Stimulated activated memory B cell treated with anti-CD40 and anti-IgM and Interleukin-4, amounts not matched to agents 10 μg/mL and 1 μg/mL and 100 μg/mL, for 72 hours (primary cell): ENCODE measurements around the gene ELFN2.

Source experiments
- ATAC-seq: fragments of 150-1000 bp; cut with Tn5 transposase; 2 replicates; pipeline ENCODE4 v1.10.0; 2021
- H3K27ac Mint-ChIP-seq: one replicate; pipeline ENCODE4 v1.8.0; 2022; ENCODE audit warnings: mild to moderate bottlenecking, mixed read lengths
- H3K27me3 Mint-ChIP-seq: one replicate; pipeline ENCODE4 v1.8.0; 2022; ENCODE audit warnings: mixed read lengths
- H3K36me3 Mint-ChIP-seq: one replicate; pipeline ENCODE4 v1.8.0; 2022; ENCODE audit warnings: mixed read lengths
- H3K4me1 Mint-ChIP-seq: one replicate; pipeline ENCODE4 v1.8.0; 2022; ENCODE audit warnings: mixed read lengths
- H3K4me3 Mint-ChIP-seq: one replicate; pipeline ENCODE4 v1.8.0; 2022; ENCODE audit warnings: mild to moderate bottlenecking, moderate library complexity, mixed read lengths
- H3K9me3 Mint-ChIP-seq: one replicate; pipeline ENCODE4 v1.8.0; 2022; ENCODE audit warnings: mixed read lengths

ELFN2 gene

DNA sequence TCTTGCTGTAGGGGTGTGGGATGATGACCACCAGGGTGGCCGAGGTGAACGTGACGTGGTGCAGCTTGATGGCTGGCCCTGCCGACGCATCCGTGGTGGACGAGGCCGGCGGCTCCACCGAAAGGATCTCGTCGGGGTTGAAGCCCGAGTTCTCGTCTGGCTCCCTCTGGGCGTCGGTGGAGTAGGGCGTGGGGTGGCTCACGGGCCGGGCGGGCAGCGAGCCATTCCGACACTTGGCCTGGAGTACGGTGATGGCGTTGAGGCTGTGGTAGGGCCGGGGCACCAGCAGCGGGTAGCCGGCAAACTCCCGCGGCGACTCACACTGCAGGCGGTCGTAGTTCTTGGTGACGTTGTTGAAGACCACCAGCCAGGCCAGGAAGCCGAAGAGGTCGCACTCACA is 52.7 kb downstream of the ELFN2 start:
- Mint-ChIP-seq H3K27ac (no peak overlapping the region), H3K27me3 (peaks cover 70% of the 10 kb centered on the region), H3K36me3 (no peaks in the 10 kb centered on the region), H3K4me1 (peaks cover 38% of the 10 kb centered on the region), H3K9me3 (no peaks in the 10 kb centered on the region), H3K4me3 (no peak overlapping the region)
- ATAC-seq, result no peak

- peaks cover 29% of the 10 kb centered on the region for H3K4me1 Mint-ChIP-seq
- ATAC-seq, result no peak
- H3K36me3 Mint-ChIP-seq, result no peaks in the 10 kb centered on the region
- no peak overlapping the region for H3K4me3 Mint-ChIP-seq
- no peak overlapping the region for H3K27ac Mint-ChIP-seq
- peaks cover 59% of the 10 kb centered on the region for H3K27me3 Mint-ChIP-seq
- H3K9me3 Mint-ChIP-seq, result no peaks in the 10 kb centered on the region
Measured at GRCh38 chr22:37373451-37373850, 53.8 kb downstream of the ELFN2 start.

GRCh38 chr22:37371911-37372310 is 55.4 kb downstream of the ELFN2 start:
- H3K27me3 Mint-ChIP-seq, result peaks cover 57% of the 10 kb centered on the region
- H3K4me3 Mint-ChIP-seq, result no peak overlapping the region
- ATAC-seq, result no peak
- H3K36me3 Mint-ChIP-seq, result no peaks in the 10 kb centered on the region
- peaks cover 17% of the 10 kb centered on the region for H3K4me1 Mint-ChIP-seq
- no peaks in the 10 kb centered on the region for H3K9me3 Mint-ChIP-seq
- H3K27ac Mint-ChIP-seq, result no peak overlapping the region

DNA sequence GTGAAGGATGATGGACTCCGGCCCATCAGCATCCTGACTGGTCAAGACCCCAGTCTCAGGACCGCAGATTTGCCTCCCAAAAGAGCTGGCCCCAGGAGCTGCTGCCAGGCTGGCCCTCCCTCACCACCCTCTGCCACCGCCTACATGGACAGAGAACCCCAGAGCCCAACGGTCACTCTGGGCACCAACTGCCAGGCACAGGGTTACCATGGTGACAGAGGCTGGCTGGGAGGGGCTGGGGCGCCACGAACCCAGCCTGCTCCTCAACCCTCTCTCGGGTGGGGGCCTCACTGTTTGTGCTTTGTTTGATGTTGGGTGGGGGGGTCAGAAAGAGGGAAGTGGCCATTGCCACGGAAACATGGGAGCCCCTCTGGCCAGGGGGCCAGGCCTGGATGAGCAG is 55.8 kb downstream of the ELFN2 start:
- no peak for ATAC-seq
- Mint-ChIP-seq H3K4me3 (no peak overlapping the region), H3K27me3 (peaks cover 57% of the 10 kb centered on the region), H3K36me3 (no peaks in the 10 kb centered on the region), H3K9me3 (no peaks in the 10 kb centered on the region), H3K4me1 (peaks cover 20% of the 10 kb centered on the region), H3K27ac (no peak overlapping the region)

- peaks cover 46% of the 10 kb centered on the region for H3K27me3 Mint-ChIP-seq
- H3K4me3 Mint-ChIP-seq, result no peak overlapping the region
- no peaks in the 10 kb centered on the region for H3K36me3 Mint-ChIP-seq
- peaks cover 31% of the 10 kb centered on the region for H3K4me1 Mint-ChIP-seq
- H3K27ac Mint-ChIP-seq, result peak overlapping the region; percentile 59
- peak; percentile 43 for ATAC-seq
- H3K9me3 Mint-ChIP-seq, result no peaks in the 10 kb centered on the region
Measured at GRCh38 chr22:37370306-37370979, 56.8 kb downstream of the ELFN2 start.

GRCh38 chr22:37369483-37369882 is 57.8 kb downstream of the ELFN2 start:
- no peaks in the 10 kb centered on the region for H3K9me3 Mint-ChIP-seq
- no peak overlapping the region for H3K4me3 Mint-ChIP-seq
- H3K27me3 Mint-ChIP-seq, result peaks cover 45% of the 10 kb centered on the region
- no peaks in the 10 kb centered on the region for H3K36me3 Mint-ChIP-seq
- ATAC-seq, result no peak
- H3K4me1 Mint-ChIP-seq, result peaks cover 36% of the 10 kb centered on the region
- no peak overlapping the region for H3K27ac Mint-ChIP-seq

DNA sequence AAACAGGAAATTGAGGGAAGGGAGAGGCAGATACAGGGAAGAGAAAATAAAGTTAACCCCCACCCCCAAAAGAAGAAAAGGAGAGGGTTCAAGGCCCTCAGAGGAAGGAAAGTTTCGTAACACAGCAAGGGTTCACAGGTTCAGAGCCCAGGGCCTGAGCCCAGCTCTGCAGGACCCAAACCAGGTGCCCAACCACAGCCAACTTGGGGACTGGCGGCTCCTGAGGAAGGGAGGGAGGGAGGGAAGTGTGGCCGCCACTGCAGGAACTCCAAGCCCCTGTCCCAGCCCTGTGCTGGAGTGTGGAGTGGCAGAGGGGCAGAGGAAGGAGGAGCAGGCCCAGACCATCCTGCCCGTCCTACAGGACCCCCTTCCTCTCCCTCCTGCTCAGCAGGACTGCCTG is 59.2 kb downstream of the ELFN2 start:
- ATAC-seq, result no peak
- Mint-ChIP-seq H3K27me3 (peaks cover 45% of the 10 kb centered on the region), H3K4me1 (peaks cover 36% of the 10 kb centered on the region), H3K27ac (no peak overlapping the region), H3K4me3 (no peak overlapping the region), H3K36me3 (no peaks in the 10 kb centered on the region), H3K9me3 (no peaks in the 10 kb centered on the region)

- H3K4me1 Mint-ChIP-seq, result peaks cover 36% of the 10 kb centered on the region
- no peak overlapping the region for H3K4me3 Mint-ChIP-seq
- H3K9me3 Mint-ChIP-seq, result no peaks in the 10 kb centered on the region
- H3K36me3 Mint-ChIP-seq, result no peaks in the 10 kb centered on the region
- ATAC-seq, result no peak
- no peak overlapping the region for H3K27ac Mint-ChIP-seq
- peaks cover 46% of the 10 kb centered on the region for H3K27me3 Mint-ChIP-seq
Measured at GRCh38 chr22:37366601-37367000, 60.7 kb downstream of the ELFN2 start.

DNA sequence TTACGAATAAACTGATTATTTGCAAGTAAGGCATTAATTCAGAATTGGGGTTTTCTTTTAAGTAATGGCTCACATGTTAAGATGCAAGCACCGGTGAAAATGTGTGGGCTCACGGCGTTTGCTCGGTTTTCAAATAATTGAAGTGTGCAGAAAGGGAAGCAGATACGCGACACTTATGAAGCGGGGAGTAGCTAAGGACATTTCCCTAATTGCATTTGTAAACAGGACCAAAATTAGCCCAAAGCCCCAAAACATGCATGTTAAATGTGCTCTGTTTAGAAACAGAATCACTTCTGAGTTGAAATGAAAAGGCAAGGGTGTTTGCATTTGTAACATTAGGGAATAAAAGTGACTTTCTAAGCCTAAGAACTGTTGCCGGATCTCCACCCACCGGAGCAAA is 61.3 kb downstream of the ELFN2 start:
- H3K36me3 Mint-ChIP-seq, result no peaks in the 10 kb centered on the region
- H3K27me3 Mint-ChIP-seq, result peaks cover 50% of the 10 kb centered on the region
- H3K27ac Mint-ChIP-seq, result no peak overlapping the region
- ATAC-seq, result no peak
- H3K4me3 Mint-ChIP-seq, result no peak overlapping the region
- H3K9me3 Mint-ChIP-seq, result no peaks in the 10 kb centered on the region
- H3K4me1 Mint-ChIP-seq, result peaks cover 32% of the 10 kb centered on the region

- Mint-ChIP-seq H3K9me3 (no peaks in the 10 kb centered on the region), H3K36me3 (no peaks in the 10 kb centered on the region), H3K27ac (no peak overlapping the region), H3K4me3 (no peak overlapping the region), H3K4me1 (peaks cover 19% of the 10 kb centered on the region), H3K27me3 (peaks cover 53% of the 10 kb centered on the region)
- ATAC-seq, result no peak
Measured at GRCh38 chr22:37363261-37363992, 63.9 kb downstream of the ELFN2 start.

GRCh38 chr22:37362621-37363020 is 64.7 kb downstream of the ELFN2 start:
- Mint-ChIP-seq H3K9me3 (no peaks in the 10 kb centered on the region), H3K4me3 (no peak overlapping the region), H3K4me1 (peaks cover 19% of the 10 kb centered on the region), H3K27ac (no peak overlapping the region), H3K36me3 (no peaks in the 10 kb centered on the region), H3K27me3 (peaks cover 53% of the 10 kb centered on the region)
- no peak for ATAC-seq

- Mint-ChIP-seq H3K4me1 (no peaks in the 10 kb centered on the region), H3K4me3 (no peak overlapping the region), H3K27me3 (peaks cover 38% of the 10 kb centered on the region), H3K36me3 (no peaks in the 10 kb centered on the region), H3K27ac (no peak overlapping the region), H3K9me3 (no peaks in the 10 kb centered on the region)
- ATAC-seq, result no peak
Measured at GRCh38 chr22:37358917-37359316, 68.4 kb downstream of the ELFN2 start.

DNA sequence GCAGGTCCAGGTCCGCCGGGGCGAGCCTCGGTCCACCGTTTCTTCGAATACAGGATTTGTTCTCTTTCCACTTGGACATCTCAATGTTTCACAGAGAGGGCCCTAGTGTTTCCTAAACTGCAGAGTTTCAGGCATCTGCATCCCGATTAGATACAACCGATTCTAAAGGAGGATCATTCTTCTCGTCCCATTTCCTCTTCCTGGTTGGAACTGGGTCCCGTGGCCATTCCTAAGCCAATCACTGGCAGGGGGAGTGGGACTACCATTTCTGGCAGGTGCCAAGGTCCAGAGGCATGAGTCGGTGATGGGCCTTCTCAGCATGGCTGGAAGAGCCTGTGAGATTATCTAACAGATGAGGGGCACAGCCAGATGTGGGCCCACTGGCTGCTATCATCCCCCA is 68.9 kb downstream of the ELFN2 start:
- H3K4me1 Mint-ChIP-seq, result no peaks in the 10 kb centered on the region

DNA sequence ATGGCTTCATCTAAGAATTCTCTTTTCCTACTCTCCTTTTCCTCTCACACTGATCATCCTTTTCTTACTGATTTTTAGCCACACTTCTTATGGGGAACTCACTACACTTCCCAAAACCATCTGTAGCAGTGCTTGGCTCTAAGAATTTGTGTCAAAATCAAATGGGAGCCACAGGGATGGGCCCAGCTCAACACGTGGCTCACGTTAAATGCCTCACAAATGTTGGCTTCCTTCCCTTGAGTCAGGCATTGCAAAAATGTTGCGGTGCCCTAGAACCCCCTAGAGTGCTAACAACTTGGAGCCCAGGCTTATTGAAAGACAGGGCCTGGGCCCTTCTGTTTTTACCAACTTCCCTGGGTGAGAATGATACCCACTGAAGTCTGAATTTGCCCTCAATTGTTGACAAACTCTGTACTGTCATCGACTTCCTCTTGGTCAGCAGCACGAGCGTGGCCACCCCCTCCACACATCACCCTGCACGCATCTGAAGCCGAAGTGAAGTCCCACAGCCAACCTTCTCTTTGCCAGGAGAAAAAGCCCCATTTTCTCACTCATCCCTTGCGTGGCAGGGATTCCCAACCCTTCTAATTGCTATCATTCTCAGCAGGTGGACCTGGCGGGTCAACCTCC is 69.7 kb downstream of the ELFN2 start:
- Mint-ChIP-seq H3K9me3 (no peaks in the 10 kb centered on the region), H3K27ac (no peak overlapping the region)
- no peak for ATAC-seq

More for the DNA sequence above, 68.9 kb downstream of the ELFN2 start:
- ATAC-seq, result no peak
- Mint-ChIP-seq H3K9me3 (no peaks in the 10 kb centered on the region), H3K27ac (no peak overlapping the region), H3K27me3 (peaks cover 33% of the 10 kb centered on the region), H3K36me3 (no peaks in the 10 kb centered on the region), H3K4me3 (no peak overlapping the region)

GRCh38 chr22:37356922-37357321 is 70.4 kb downstream of the ELFN2 start:
- Mint-ChIP-seq H3K27ac (no peak overlapping the region), H3K9me3 (no peaks in the 10 kb centered on the region), H3K27me3 (peaks cover 38% of the 10 kb centered on the region), H3K4me3 (no peak overlapping the region), H3K4me1 (no peaks in the 10 kb centered on the region), H3K36me3 (no peaks in the 10 kb centered on the region)
- ATAC-seq, result no peak

More for the DNA sequence above, 69.7 kb downstream of the ELFN2 start:
- H3K36me3 Mint-ChIP-seq, result no peaks in the 10 kb centered on the region
- H3K4me1 Mint-ChIP-seq, result no peaks in the 10 kb centered on the region
- H3K27me3 Mint-ChIP-seq, result peaks cover 32% of the 10 kb centered on the region
- H3K4me3 Mint-ChIP-seq, result no peak overlapping the region

DNA sequence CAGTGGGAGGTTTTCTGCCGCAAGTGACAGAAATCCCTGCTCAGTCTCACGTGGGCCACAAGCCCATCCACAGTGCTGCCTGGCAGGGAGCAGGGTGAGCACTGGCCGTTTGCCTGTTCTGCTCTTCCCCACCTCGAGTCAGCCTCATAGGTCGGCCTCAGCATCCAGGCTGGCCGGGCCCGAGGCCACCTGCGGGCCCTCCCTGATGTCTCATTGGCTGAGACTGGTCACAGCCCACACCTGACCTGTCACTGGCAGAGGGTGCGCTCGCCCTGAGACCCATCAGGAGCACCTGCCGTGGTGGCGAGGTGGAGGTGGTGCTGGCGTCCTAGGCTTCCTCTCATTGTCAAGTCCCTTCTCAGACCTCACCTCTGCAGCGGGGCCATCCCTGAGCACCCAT is 72.1 kb downstream of the ELFN2 start:
- H3K27ac Mint-ChIP-seq, result no peak overlapping the region
- no peaks in the 10 kb centered on the region for H3K4me1 Mint-ChIP-seq
- peaks cover 46% of the 10 kb centered on the region for H3K27me3 Mint-ChIP-seq
- H3K4me3 Mint-ChIP-seq, result no peak overlapping the region
- no peaks in the 10 kb centered on the region for H3K9me3 Mint-ChIP-seq
- no peak for ATAC-seq
- no peaks in the 10 kb centered on the region for H3K36me3 Mint-ChIP-seq
